ENCODE results near the gene DYRK1B. TPM values are rescaled to one million over a fixed set of nuclear protein-coding genes. Genes with fewer than 3 reads are reported as not detected.

The DYRK1B gene
- total RNA-seq, 1 experiment from 2014 or later: 16.0 TPM

DNA sequence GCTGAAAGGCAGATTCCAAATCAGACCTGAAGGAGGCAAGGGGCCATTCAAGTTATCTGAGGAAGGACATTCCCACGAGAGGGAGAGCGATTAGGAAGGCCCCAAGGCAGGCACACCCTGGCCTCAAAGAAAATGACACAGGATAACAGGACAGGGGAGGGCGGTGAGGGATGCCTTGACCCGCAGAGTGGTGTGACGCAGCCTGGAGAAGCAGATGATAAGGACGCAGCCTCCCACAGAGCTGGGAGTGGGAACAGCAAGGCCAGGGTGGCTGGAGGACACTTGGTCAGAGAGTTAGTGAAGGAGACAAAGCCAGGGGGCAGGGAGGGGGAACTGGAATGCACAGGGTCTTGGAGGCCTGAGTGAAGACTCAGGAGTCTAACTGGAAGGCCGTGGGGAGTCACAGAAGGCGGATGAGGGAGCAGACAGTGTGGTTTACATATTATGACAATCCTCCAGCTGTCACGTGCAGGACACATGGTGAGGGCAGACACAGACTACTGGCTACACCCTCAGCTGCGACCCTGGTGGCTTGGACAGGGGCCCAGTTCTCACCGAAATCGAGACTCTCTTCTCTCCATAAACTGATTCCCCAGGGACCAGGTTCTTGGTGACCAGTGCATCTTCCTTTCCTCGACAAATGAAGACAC lies 5.8 kb upstream of the DYRK1B start:
- Histone ChIP-seq H3K27me3 (replicated peaks; ENCODE audit: insufficient read depth, low read depth, low read length, poor library complexity) (no peaks in the 10 kb centered on the region), H3K36me3 (ENCODE audit: insufficient read depth, low read length, poor library complexity, severe bottlenecking) (peaks cover 56% of the 10 kb centered on the region), H3K9me3 (ENCODE audit: low read depth, low read length, poor library complexity, severe bottlenecking) (no peaks in the 10 kb centered on the region), H3K4me1 (ENCODE audit: insufficient read depth, low read length, poor library complexity, severe bottlenecking) (peaks cover 26% of the 10 kb centered on the region), H3K27ac (ENCODE audit: low read depth, low read length, poor library complexity, severe bottlenecking) (no peak overlapping the region), H3K4me3 (ENCODE audit: low read depth, low read length, poor library complexity, severe bottlenecking) (no peak overlapping the region)
- POLR2A ChIA-PET (ENCODE audit: low non-redundant PET): no interaction called here
- BruUV-seq (replicated peaks): no TSS peak
- TF ChIP-seq CTCF (conservative IDR thresholded peaks at IDR 0.05; ENCODE audit: low read depth, low read length) (no peak), EZH2 (IDR thresholded peaks at IDR 0.05; ENCODE audit: borderline replicate concordance, low read depth, low read length, poor library complexity, severe bottlenecking) (no peak)
- intact Hi-C loops (cut with micrococcal nuclease; ENCODE audit: unreplicated experiment): no loop called here
- no peak for DNase-seq (ENCODE audit: low spot score)
- CTCF ChIA-PET: no interaction called here

DNA sequence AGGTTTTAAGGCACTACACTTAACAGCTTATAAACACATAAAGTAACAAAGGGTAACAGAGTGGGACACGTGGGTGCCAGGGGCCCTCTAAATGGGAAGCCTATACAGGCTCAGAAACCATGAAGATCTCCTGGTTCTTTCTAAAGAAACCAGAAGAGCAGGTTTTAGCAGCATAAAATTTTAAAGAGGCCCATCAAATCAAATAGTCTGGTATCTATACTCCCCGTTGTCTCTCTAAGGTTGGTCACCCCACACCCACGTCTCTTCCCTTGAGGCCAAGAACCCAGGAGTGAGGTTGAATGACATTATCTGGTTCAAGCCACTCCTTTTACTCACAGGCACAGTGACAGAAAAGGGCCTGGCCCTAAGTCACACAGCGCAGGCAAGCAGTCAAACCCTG lies 4.6 kb upstream of the DYRK1B start:
- H3K36me3 ChIP-seq (ENCODE audit: insufficient read depth, low read length, poor library complexity, severe bottlenecking): peaks cover 64% of the 10 kb centered on the region
- CTCF ChIA-PET: no interaction called here
- no peak for TF ChIP-seq CTCF (conservative IDR thresholded peaks at IDR 0.05; ENCODE audit: low read depth, low read length)
- TF ChIP-seq EZH2 (IDR thresholded peaks at IDR 0.05; ENCODE audit: borderline replicate concordance, low read depth, low read length, poor library complexity, severe bottlenecking): no peak
- intact Hi-C loops (cut with micrococcal nuclease; ENCODE audit: unreplicated experiment): no loop called here
- no TSS peak for BruUV-seq (replicated peaks)
- no peaks in the 10 kb centered on the region for H3K9me3 ChIP-seq (ENCODE audit: low read depth, low read length, poor library complexity, severe bottlenecking)
- no peaks in the 10 kb centered on the region for H3K27me3 ChIP-seq (replicated peaks; ENCODE audit: insufficient read depth, low read depth, low read length, poor library complexity)
- POLR2A ChIA-PET (ENCODE audit: low non-redundant PET): no interaction called here
- peaks cover 18% of the 10 kb centered on the region for H3K4me1 ChIP-seq (ENCODE audit: insufficient read depth, low read length, poor library complexity, severe bottlenecking)
- H3K4me3 ChIP-seq (ENCODE audit: low read depth, low read length, poor library complexity, severe bottlenecking): no peak overlapping the region
- DNase-seq (ENCODE audit: low spot score): no peak
- H3K27ac ChIP-seq (ENCODE audit: low read depth, low read length, poor library complexity, severe bottlenecking): no peak overlapping the region

- CTCF ChIA-PET: no interaction called here
- BruUV-seq (replicated peaks): no TSS peak
- Histone ChIP-seq H3K4me3 (ENCODE audit: low read depth, low read length, poor library complexity, severe bottlenecking) (no peak overlapping the region), H3K27ac (ENCODE audit: low read depth, low read length, poor library complexity, severe bottlenecking) (no peak overlapping the region), H3K9me3 (ENCODE audit: low read depth, low read length, poor library complexity, severe bottlenecking) (no peaks in the 10 kb centered on the region), H3K4me1 (ENCODE audit: insufficient read depth, low read length, poor library complexity, severe bottlenecking) (peaks cover 15% of the 10 kb centered on the region), H3K36me3 (ENCODE audit: insufficient read depth, low read length, poor library complexity, severe bottlenecking) (peaks cover 64% of the 10 kb centered on the region), H3K27me3 (replicated peaks; ENCODE audit: insufficient read depth, low read depth, low read length, poor library complexity) (no peaks in the 10 kb centered on the region)
- TF ChIP-seq EZH2 (IDR thresholded peaks at IDR 0.05; ENCODE audit: borderline replicate concordance, low read depth, low read length, poor library complexity, severe bottlenecking) (no peak), CTCF (conservative IDR thresholded peaks at IDR 0.05; ENCODE audit: low read depth, low read length) (no peak)
- intact Hi-C loops (cut with micrococcal nuclease; ENCODE audit: unreplicated experiment): no loop called here
- POLR2A ChIA-PET (ENCODE audit: low non-redundant PET): no interaction called here
- no peak for DNase-seq (ENCODE audit: low spot score)
Observed at GRCh38 chr19:39837978-39838377, 4.0 kb upstream of the DYRK1B start.

All from A673 (cell line).